ENCODE results near the gene INSYN2B.

INSYN2B gene

GRCh38 chr5:169862391-169862811 is 117.9 kb downstream of the INSYN2B start:
- Histone ChIP-seq H3K27ac (no peak overlapping the region), H3K4me3 (no peak overlapping the region)
- DNase-seq (ENCODE audit: low spot score): no peak
- no peak for TF ChIP-seq CTCF (IDR thresholded peaks at IDR 0.05)

DNA sequence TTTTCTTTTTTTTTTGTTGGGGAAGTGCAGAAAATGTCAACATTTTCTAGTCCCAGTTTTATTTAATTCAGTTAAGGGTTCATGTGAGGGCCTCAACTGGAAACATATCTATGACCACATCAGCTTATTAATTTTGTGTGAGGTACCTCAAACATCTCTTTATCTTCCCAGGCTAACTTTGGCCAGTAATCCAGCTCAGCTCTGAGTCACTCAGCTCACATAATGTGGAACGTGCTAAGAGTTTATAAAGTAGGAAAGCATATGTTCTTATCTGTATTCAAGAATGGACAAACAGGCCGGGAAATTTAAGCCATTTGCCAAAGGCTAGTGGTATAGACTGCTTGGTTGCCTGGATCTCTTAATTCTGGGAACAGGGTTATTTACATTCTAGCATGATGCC is 118.4 kb downstream of the INSYN2B start:
- Histone ChIP-seq H3K4me3 (no peak overlapping the region), H3K27ac (no peak overlapping the region)
- no peak for DNase-seq (ENCODE audit: low spot score)
- no peak for TF ChIP-seq CTCF (IDR thresholded peaks at IDR 0.05)

- H3K27ac ChIP-seq: no peak overlapping the region
- TF ChIP-seq CTCF (IDR thresholded peaks at IDR 0.05): no peak
- H3K4me3 ChIP-seq: no peak overlapping the region
- DNase-seq (ENCODE audit: low spot score): no peak
Observed at GRCh38 chr5:169861433-169861832, 118.9 kb downstream of the INSYN2B start.

DNA sequence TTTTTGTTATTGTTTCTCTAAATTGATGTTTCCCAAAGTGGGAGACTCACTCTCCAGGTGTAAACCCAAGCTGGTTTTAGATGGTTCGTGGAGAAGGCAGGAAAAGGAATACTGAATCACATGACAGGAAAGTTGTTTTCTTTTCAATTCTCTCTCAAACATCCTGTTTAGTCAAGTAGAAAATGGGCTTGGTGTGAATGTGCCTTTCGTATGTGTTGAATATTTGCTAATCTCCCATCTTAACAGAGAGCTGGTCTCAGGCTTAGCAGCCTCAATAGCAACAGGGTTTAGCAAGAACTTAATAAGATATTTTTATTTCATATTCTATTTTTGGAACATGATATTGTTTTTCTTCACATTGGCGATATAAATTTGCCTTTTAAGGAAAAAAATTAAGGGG is 119.7 kb downstream of the INSYN2B start:
- Histone ChIP-seq H3K27ac (no peak overlapping the region), H3K4me3 (no peak overlapping the region)
- no peak for TF ChIP-seq CTCF (IDR thresholded peaks at IDR 0.05)
- no peak for DNase-seq (ENCODE audit: low spot score)

DNA sequence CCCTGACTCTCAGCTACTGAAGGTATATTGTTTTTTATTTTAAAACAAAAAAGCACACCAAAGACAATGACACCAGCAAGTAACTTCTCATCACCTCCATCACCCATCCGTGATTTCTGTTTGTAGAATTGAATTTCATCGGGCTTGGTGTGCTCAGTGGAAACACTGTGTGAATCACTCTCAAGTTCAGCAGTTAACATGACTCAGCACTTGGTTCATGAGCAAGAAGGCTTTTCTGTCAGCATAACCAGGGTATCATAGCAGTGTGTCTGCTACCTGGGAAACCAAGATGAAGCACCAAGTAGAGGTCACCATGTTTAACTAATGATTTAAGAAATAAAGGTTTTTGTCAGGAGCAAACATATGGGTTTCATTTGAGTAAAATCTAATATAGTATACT is 123.7 kb downstream of the INSYN2B start:
- no peak for TF ChIP-seq CTCF (IDR thresholded peaks at IDR 0.05)
- Histone ChIP-seq H3K27ac (no peak overlapping the region), H3K4me3 (no peak overlapping the region)
- no peak for DNase-seq (ENCODE audit: low spot score)

DNA sequence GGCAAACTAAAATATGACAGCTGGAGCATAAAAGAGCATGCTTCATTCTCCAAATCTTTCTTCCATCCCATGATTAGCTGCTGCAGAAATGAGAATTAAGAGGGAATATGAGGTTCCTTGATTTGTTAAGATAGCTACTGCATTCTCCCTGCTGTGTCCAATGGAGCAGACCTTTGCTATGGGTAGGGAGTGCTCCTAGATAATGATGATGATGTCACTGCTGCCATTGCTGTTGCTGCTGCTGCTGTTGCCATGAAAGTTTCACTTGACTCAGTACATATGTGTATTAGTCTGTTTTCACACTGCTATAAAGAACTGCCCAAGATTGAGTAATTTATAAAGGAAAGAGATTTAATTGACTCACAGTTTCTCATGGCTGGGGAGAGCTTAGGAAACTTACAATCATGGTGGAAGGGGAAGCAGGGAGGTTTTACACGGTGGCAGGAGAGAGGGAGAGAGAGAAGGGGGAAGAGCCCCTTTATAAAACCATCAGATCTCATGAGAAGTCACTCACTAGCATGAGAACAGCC is 128.9 kb downstream of the INSYN2B start:
- no peak overlapping the region for H3K27ac ChIP-seq
- no peak for TF ChIP-seq CTCF (IDR thresholded peaks at IDR 0.05)
- H3K4me3 ChIP-seq: no peak overlapping the region
- no peak for DNase-seq (ENCODE audit: low spot score)

DNA sequence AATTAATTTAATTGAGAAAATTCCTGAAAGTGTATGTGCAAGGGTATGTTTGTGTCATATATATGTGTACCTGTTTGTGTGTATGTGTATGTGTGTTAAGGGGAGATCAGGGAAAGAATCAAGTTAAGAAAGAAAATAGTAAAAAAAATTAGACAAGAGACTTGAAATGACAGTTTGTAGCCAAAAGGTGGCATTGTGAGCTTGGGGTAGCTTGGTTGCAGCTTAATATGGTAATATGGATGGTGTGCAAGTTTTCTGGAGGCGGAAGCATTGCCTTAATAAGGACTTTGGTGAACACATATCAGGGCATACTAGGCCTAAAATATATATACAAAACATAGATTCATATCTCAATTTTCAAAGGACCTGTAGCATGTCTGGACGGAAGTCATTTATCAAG is 129.9 kb downstream of the INSYN2B start:
- no peak overlapping the region for H3K4me3 ChIP-seq
- no peak for TF ChIP-seq CTCF (IDR thresholded peaks at IDR 0.05)
- DNase-seq (ENCODE audit: low spot score): no peak
- no peak overlapping the region for H3K27ac ChIP-seq

All from coronary artery (tissue), 2 donors.